Measurements from ENCODE around the gene MRM3. TPM values are rescaled to one million over a fixed set of nuclear protein-coding genes. Genes with fewer than 3 reads are reported as not detected.

MRM3 gene
- total and polyA plus RNA-seq, 2 experiments from 2014 or later = 17.7 to 23.4 TPM

GRCh38 chr17:841313-841712 is 59.2 kb downstream of the MRM3 start:
- no peak overlapping the region for H3K4me2 ChIP-seq
- Mint-ChIP-seq H3K9me3 (peaks cover 6% of the 10 kb centered on the region; the same call in 2 of the 3 replicates), H3K4me3 (no peak overlapping the region), H3K27me3 (ENCODE audit: insufficient read depth, low read depth, poor library complexity) (peaks cover 16% of the 10 kb centered on the region), H3K27ac (no peak overlapping the region), H3K4me1 (peaks cover 10% of the 10 kb centered on the region; the same call in 2 of the 3 replicates), H3K36me3 (ENCODE audit: low read depth) (peaks cover 20% of the 10 kb centered on the region)
- peaks cover 89% of the 10 kb centered on the region for H3K79me2 ChIP-seq (replicated peaks; ENCODE audit: insufficient read depth)
- TF ChIP-seq ZNF462 (CRISPR knock-in tag; IDR thresholded peaks at IDR 0.05) (no peak), CTCF (conservative IDR thresholded peaks at IDR 0.05; ENCODE audit: low read depth in 2 of 2) (no peak), CREB1 (CRISPR knock-in tag; IDR thresholded peaks at IDR 0.05; ENCODE audit: low read depth) (no peak), POLR2AphosphoS5 (IDR thresholded peaks at IDR 0.05; ENCODE audit: low read depth) (no peak), EZH2 (IDR thresholded peaks at IDR 0.05; ENCODE audit: low read depth, unreplicated experiment) (no peak), ZNF114 (CRISPR knock-in tag; IDR thresholded peaks at IDR 0.05) (no peak), EZH2phosphoT487 (IDR thresholded peaks at IDR 0.05; ENCODE audit: unreplicated experiment) (no peak), ZNF331 (CRISPR knock-in tag; IDR thresholded peaks at IDR 0.05; ENCODE audit: low read depth) (no peak), ETS1 (IDR thresholded peaks at IDR 0.05) (no peak), JUNB (IDR thresholded peaks at IDR 0.05; ENCODE audit: unreplicated experiment) (no peak), STAT1 (IDR thresholded peaks at IDR 0.05; ENCODE audit: unreplicated experiment) (no peak), REST (IDR thresholded peaks at IDR 0.05; ENCODE audit: unreplicated experiment) (no peak), NANOG (IDR thresholded peaks at IDR 0.05; ENCODE audit: borderline replicate concordance) (no peak)
- no peak for DNase-seq (ENCODE audit: low spot score)
- peaks cover 3% of the 10 kb centered on the region; the same call in 1 of the 2 replicates for H4K20me1 ChIP-seq (replicated peaks; ENCODE audit: insufficient read depth)
- no peaks in the 10 kb centered on the region for H3K36me3 ChIP-seq (ENCODE audit: insufficient read depth)
- H3K4me1 ChIP-seq (ENCODE audit: insufficient read depth) = peaks cover 5% of the 10 kb centered on the region; the same call in 1 of the 2 replicates
- H3K9me2 ChIP-seq (ENCODE audit: insufficient read depth) = no peaks in the 10 kb centered on the region
- H3K27me3 ChIP-seq (ENCODE audit: insufficient read depth) = no peaks in the 10 kb centered on the region
- H2AFZ ChIP-seq = no peak overlapping the region
- no peak overlapping the region for H3K27ac ChIP-seq (ENCODE audit: low read depth)
- H3K4me3 ChIP-seq = no peak overlapping the region
- H3F3A ChIP-seq (replicated peaks; ENCODE audit: low read depth) = peaks cover 3% of the 10 kb centered on the region; the same call in 1 of the 2 replicates
- ATAC-seq = no peak
